Measurements from ENCODE around the gene ANKAR.

ANKAR gene

DNA sequence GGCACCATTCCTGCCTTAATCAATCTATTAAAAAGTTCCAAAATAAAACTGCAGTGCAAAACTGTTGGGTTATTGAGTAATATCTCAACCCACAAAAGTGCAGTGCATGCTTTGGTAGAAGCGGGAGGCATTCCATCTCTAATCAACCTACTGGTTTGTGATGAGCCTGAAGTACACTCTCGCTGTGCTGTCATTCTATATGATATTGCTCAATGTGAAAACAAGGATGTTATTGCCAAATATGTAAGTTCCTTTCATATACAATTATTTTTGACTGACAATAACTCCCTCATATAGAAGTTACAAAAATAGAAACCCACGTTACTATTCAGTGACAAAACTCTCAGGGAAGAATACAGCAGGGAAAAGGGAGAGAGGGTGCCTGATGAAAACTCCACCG, 45.1 kb downstream of the ANKAR start:
- no peak for DNase-seq (ENCODE audit: low spot score)

DNA sequence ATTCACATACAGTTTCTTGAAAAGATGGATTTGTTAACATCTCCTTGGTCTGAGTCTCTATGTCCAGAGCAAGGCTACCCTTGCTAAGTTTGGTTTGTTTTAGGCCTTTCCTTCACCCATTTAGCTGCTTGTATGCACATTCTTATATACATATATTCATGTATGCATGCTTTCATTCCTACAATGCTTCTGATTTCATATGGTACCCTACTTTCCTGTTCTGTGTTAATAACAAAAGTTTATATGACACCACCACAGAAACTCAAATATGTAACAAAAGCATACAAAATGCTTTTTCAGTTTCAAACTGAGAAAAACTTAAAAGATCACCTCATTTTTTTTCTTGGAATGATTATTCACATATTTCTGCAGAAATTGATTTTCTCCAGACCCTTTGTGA, 48.7 kb downstream of the ANKAR start:
- no peak for DNase-seq (ENCODE audit: low spot score)

Data from pons (tissue), 1 donor.